ENCODE results near the gene CSTF2. TPM values are rescaled to one million over a fixed set of nuclear protein-coding genes. Genes with fewer than 3 reads are reported as not detected.
A peak's percentile ranks its signal among the peaks of the same experiment; 100 is the strongest.

CSTF2 gene
- total RNA-seq, 1 experiment from 2014 or later = 41.5 TPM

DNA sequence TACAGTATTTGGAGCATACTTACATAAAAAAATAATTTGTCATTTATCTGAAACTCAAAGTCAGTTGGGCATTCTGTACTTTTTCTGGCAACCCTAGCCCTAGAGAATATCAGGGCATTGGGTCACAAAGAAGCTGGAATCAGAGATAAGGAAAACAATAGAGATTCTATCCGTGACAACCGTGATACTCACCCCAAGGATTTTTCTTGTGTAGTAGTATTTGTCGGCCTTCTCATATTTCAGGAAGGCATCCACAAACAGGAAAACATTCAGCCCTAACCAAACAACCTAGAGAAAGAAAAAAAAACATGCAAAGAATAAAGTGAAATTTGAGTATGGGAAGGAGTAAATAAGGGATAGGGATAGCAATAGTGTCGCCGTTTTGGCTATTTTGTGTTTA lies 50.3 kb downstream of the CSTF2 start:
- no peak overlapping the region for H3K4me3 ChIP-seq (ENCODE audit: low read depth, low read length)
- no peaks in the 10 kb centered on the region for H3K27me3 ChIP-seq (replicated peaks; ENCODE audit: control insufficient read depth, insufficient read depth, low read length)
- peaks cover 7% of the 10 kb centered on the region for H3K36me3 Mint-ChIP-seq (ENCODE audit: insufficient read depth, unreplicated experiment)
- H3K4me1 Mint-ChIP-seq (ENCODE audit: low read depth, unreplicated experiment) = peaks cover 23% of the 10 kb centered on the region
- H3K9me3 ChIP-seq = no peaks in the 10 kb centered on the region
- DNase-seq = no peak
- intact Hi-C loops (cut with micrococcal nuclease; ENCODE audit: unreplicated experiment) = loop anchor here (5.0 kb wide), 1 partner anchor 48 kb away; the partner anchor contains the start of gene CSTF2
- no peaks in the 10 kb centered on the region for H3K9me3 Mint-ChIP-seq (ENCODE audit: unreplicated experiment)
- H3K27me3 Mint-ChIP-seq (ENCODE audit: insufficient read depth, unreplicated experiment) = no peaks in the 10 kb centered on the region
- CTCF ChIA-PET = no interaction called here
- H3K27ac Mint-ChIP-seq (ENCODE audit: unreplicated experiment) = no peak overlapping the region
- no peaks in the 10 kb centered on the region for H3K36me3 ChIP-seq (ENCODE audit: control insufficient read depth, insufficient read depth, low read length)
- TF ChIP-seq, protein P1, sequence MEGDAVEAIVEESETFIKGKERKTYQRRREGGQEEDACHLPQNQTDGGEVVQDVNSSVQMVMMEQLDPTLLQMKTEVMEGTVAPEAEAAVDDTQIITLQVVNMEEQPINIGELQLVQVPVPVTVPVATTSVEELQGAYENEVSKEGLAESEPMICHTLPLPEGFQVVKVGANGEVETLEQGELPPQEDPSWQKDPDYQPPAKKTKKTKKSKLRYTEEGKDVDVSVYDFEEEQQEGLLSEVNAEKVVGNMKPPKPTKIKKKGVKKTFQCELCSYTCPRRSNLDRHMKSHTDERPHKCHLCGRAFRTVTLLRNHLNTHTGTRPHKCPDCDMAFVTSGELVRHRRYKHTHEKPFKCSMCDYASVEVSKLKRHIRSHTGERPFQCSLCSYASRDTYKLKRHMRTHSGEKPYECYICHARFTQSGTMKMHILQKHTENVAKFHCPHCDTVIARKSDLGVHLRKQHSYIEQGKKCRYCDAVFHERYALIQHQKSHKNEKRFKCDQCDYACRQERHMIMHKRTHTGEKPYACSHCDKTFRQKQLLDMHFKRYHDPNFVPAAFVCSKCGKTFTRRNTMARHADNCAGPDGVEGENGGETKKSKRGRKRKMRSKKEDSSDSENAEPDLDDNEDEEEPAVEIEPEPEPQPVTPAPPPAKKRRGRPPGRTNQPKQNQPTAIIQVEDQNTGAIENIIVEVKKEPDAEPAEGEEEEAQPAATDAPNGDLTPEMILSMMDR (IDR thresholded peaks at IDR 0.05; ENCODE audit: insufficient read depth in 1 of 2, low read depth in 1 of 2, low read length in 1 of 2, severe bottlenecking in 1 of 2, unreplicated experiment in 1 of 2) = no peak
- no peak overlapping the region for H3K4me3 Mint-ChIP-seq (ENCODE audit: unreplicated experiment)
- peaks cover 10% of the 10 kb centered on the region for H3K4me1 ChIP-seq
- POLR2A ChIA-PET = no interaction called here
- no TSS peak for BruUV-seq (replicated peaks)

DNA sequence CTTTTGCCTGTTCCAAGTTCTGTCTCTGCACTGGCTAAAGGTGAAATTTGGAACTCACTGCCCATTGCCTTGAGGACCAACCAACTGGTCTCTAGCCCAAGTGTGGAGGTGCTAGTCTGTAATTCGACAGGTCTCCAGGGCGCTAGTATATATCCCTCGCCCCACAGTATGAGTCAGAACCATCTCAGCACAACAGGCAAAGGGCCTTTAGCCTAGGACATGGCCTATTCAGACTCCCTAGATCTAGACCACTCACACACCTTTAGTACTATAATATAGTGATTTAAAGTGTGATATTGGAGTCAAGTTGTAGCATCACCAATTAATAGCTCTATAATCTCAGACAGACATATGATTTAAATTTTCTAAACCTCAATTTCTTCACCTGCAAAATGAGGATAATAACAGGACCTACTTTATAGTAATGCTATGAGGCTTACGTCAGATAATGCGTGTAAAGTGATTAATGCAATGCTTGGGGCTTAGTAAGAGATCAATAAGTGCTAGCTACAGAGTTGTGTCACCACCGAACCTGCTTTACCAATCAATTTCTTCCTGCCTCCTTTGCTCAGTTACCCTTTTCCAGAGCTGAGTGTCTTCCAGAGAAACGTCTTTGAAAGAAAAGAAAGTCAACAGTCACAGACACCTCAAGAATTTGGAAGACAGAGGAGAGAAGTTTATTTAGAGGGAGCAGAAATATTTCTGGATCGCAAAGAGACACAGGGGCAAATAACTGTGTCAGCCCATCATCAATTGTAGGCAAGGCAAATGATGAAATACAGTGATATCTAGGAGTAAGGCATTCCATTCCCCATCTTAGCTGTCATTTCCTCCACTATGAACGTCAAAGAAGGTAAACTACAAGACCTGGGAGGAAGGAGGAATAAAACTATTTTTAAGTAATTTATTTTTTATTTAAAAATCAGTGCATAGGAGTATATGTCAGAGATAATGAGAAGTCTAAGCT lies 51.7 kb downstream of the CSTF2 start:
- Histone ChIP-seq H3K36me3 (ENCODE audit: control insufficient read depth, insufficient read depth, low read length) (no peaks in the 10 kb centered on the region), H3K4me1 (peaks cover 11% of the 10 kb centered on the region), H3K4me3 (ENCODE audit: low read depth, low read length) (no peak overlapping the region), H3K9me3 (no peaks in the 10 kb centered on the region), H3K27me3 (replicated peaks; ENCODE audit: control insufficient read depth, insufficient read depth, low read length) (no peaks in the 10 kb centered on the region)
- H3K36me3 Mint-ChIP-seq (ENCODE audit: insufficient read depth, unreplicated experiment) = peaks cover 7% of the 10 kb centered on the region
- peak in 1 of 2 experiments; percentile 13 for DNase-seq
- CTCF ChIA-PET = no interaction called here
- H3K27me3 Mint-ChIP-seq (ENCODE audit: insufficient read depth, unreplicated experiment) = no peaks in the 10 kb centered on the region
- H3K27ac Mint-ChIP-seq (ENCODE audit: unreplicated experiment) = peak overlapping the region; percentile 11
- POLR2A ChIA-PET = no interaction called here
- peak overlapping the region; percentile 61 for H3K4me3 Mint-ChIP-seq (ENCODE audit: unreplicated experiment)
- peaks cover 23% of the 10 kb centered on the region for H3K4me1 Mint-ChIP-seq (ENCODE audit: low read depth, unreplicated experiment)
- intact Hi-C loops (cut with micrococcal nuclease; ENCODE audit: unreplicated experiment) = loop anchor here (5.0 kb wide), 1 partner anchor 50 kb away; the partner anchor contains the start of gene CSTF2
- TF ChIP-seq, protein P1 (IDR thresholded peaks at IDR 0.05; ENCODE audit: insufficient read depth in 1 of 2, low read depth in 1 of 2, low read length in 1 of 2, severe bottlenecking in 1 of 2, unreplicated experiment in 1 of 2) = no peak
- H3K9me3 Mint-ChIP-seq (ENCODE audit: unreplicated experiment) = no peaks in the 10 kb centered on the region
- no TSS peak for BruUV-seq (replicated peaks)

DNA sequence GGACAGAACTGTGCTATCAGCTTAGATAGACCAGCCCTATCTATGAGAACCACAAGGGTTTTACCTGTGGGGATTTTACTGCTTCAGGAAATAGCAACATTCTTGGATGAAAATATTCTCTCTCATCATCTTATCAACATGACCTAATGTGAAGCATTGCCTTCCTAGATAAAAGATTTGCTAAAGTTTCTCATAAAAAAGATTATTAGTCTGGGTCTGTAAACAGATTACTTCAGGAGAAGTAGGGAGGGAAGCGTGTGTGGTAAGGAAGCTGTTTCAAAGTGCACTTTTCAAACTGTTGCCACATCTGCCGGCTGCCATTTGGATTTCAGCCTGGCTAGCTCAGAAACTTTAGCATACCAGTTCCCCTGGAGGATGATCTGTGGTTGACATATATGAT lies 54.1 kb downstream of the CSTF2 start, which contains the start of gene NOX1:
NOX1 (minus strand) TSS at position 35 of the 400 bp plus-strand sequence. CDS start 220 bp downstream, outside the sequence.
- peak within 1 kb of the TSS; percentile 11 for H3K27ac Mint-ChIP-seq (ENCODE audit: unreplicated experiment)
- ChIA-PET CTCF (no interaction called here), POLR2A (interaction anchor here (0.8 to 1.1 kb wide), 2 partner anchors 10 to 224 kb away, joined by 3 read pairs; partner anchors contain the start of gene CENPI)
- peaks cover 11% of the 10 kb centered on the region for H3K4me1 ChIP-seq
- no peaks in the 10 kb centered on the region for H3K9me3 ChIP-seq
- intact Hi-C loops (cut with micrococcal nuclease; ENCODE audit: unreplicated experiment) = loop anchor here (1.0 to 5.0 kb wide), 2 partner anchors 9 to 52 kb away; partner anchors contain the start of gene CSTF2
- H3K27me3 Mint-ChIP-seq (ENCODE audit: insufficient read depth, unreplicated experiment) = no peaks in the 10 kb centered on the region
- peak within 1 kb of the TSS; percentile 61 for H3K4me3 Mint-ChIP-seq (ENCODE audit: unreplicated experiment)
- no TSS peak for BruUV-seq (replicated peaks)
- TF ChIP-seq, protein P1 (IDR thresholded peaks at IDR 0.05; ENCODE audit: insufficient read depth in 1 of 2, low read depth in 1 of 2, low read length in 1 of 2, severe bottlenecking in 1 of 2, unreplicated experiment in 1 of 2) = no peak
- no peaks in the 10 kb centered on the region for H3K36me3 Mint-ChIP-seq (ENCODE audit: insufficient read depth, unreplicated experiment)
- H3K36me3 ChIP-seq (ENCODE audit: control insufficient read depth, insufficient read depth, low read length) = no peaks in the 10 kb centered on the region
- no peak within 1 kb of the TSS for H3K4me3 ChIP-seq (ENCODE audit: low read depth, low read length)
- H3K27me3 ChIP-seq (replicated peaks; ENCODE audit: control insufficient read depth, insufficient read depth, low read length) = no peaks in the 10 kb centered on the region
- H3K4me1 Mint-ChIP-seq (ENCODE audit: low read depth, unreplicated experiment) = peaks cover 16% of the 10 kb centered on the region
- no peaks in the 10 kb centered on the region for H3K9me3 Mint-ChIP-seq (ENCODE audit: unreplicated experiment)
- DNase-seq = peak; percentile 47 to 61
